Loucy (cell line): ENCODE results near the gene CRACDL.

Source experiments
- EZH2phosphoT487 ChIP-seq: fragments of 200-600 bp; IDR thresholded peaks from 2 replicates; pipeline ENCODE4 v1.6.1; 2018; ENCODE audit warnings: antibody characterized with exemption, mild to moderate bottlenecking, moderate library complexity, borderline replicate concordance
- TF ChIP-seq, protein P1 (sequence below): fragments of 200-600 bp; sonication (generic); conservative IDR thresholded peaks from 2 replicates; pipeline ENCODE4 v1.5.1; 2014; ENCODE audit warnings: mild to moderate bottlenecking, antibody characterized with exemption, low read length

DNA sequence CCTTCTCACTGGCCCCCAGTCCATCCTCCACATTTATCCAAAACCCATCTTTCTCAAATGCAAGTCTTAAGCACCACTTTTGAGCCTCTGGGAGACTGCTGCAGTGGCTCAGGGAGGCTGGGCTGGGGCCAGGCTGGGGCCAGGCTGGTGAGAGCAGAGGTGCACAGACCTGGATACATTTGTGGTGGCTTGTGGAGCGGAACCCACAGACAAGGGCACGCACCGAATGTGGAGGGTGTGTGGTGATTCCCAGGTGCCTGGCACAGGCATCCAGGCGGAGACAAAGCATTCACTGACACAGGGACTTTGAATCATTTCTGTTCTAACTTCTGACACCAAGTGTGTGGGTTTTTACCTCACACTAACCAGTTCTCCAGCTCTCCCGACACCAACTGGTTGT is 162.9 kb downstream of the CRACDL start:
- TF ChIP-seq, protein P1, sequence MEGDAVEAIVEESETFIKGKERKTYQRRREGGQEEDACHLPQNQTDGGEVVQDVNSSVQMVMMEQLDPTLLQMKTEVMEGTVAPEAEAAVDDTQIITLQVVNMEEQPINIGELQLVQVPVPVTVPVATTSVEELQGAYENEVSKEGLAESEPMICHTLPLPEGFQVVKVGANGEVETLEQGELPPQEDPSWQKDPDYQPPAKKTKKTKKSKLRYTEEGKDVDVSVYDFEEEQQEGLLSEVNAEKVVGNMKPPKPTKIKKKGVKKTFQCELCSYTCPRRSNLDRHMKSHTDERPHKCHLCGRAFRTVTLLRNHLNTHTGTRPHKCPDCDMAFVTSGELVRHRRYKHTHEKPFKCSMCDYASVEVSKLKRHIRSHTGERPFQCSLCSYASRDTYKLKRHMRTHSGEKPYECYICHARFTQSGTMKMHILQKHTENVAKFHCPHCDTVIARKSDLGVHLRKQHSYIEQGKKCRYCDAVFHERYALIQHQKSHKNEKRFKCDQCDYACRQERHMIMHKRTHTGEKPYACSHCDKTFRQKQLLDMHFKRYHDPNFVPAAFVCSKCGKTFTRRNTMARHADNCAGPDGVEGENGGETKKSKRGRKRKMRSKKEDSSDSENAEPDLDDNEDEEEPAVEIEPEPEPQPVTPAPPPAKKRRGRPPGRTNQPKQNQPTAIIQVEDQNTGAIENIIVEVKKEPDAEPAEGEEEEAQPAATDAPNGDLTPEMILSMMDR = no peak
- no peak for TF ChIP-seq EZH2phosphoT487
